H9 (cell line): ENCODE data around the gene SMCO4. TPM values are rescaled to one million over a fixed set of nuclear protein-coding genes. Genes with fewer than 3 reads are reported as not detected.

ENCODE experiments used
- DNase-seq: peaks from one replicate; pipeline ENCODE4 v3.0.0-alpha.2; 2017
- H2AFZ ChIP-seq: one replicate; pipeline ENCODE4 v1.6.1; 2013; ENCODE audit warnings: mild to moderate bottlenecking, low read length, control low read depth, moderate library complexity
- H2AK5ac ChIP-seq: 2 replicates; pipeline ENCODE4 v1.6.1; 2013; ENCODE audit warnings: low read length, control low read depth, mixed read lengths; ENCODE audit not compliant: insufficient read length
- H2BK120ac ChIP-seq: one replicate; pipeline ENCODE4 v1.6.1; 2013; ENCODE audit warnings: low read depth, mild to moderate bottlenecking, low read length, control low read depth, inconsistent platforms; ENCODE audit not compliant: poor library complexity, severe bottlenecking
- H2BK12ac ChIP-seq: 2 replicates; pipeline ENCODE4 v1.6.1; 2013; ENCODE audit warnings: low read length, control low read depth, mixed read lengths, low read depth; ENCODE audit not compliant: insufficient read length
- H2BK15ac ChIP-seq: 2 replicates; pipeline ENCODE4 v1.6.1; 2013; ENCODE audit warnings: low read depth, low read length, control low read depth
- H2BK20ac ChIP-seq: one replicate; pipeline ENCODE4 v1.6.1; 2013; ENCODE audit warnings: low read depth, mild to moderate bottlenecking, low read length, control low read depth, inconsistent platforms; ENCODE audit not compliant: poor library complexity, severe bottlenecking
- H2BK5ac ChIP-seq: 2 replicates; pipeline ENCODE4 v1.6.1; 2013; ENCODE audit warnings: low read length, control low read depth, mixed read lengths; ENCODE audit not compliant: insufficient read length
- H3K14ac ChIP-seq: 2 replicates; pipeline ENCODE4 v1.6.1; 2013; ENCODE audit warnings: low read length, control low read depth; ENCODE audit not compliant: insufficient read depth
- H3K18ac ChIP-seq: 2 replicates; pipeline ENCODE4 v1.6.1; 2013; ENCODE audit warnings: low read depth, mild to moderate bottlenecking, mixed read lengths, low read length, control low read depth; ENCODE audit not compliant: insufficient read length
- H3K23ac ChIP-seq: 2 replicates; pipeline ENCODE4 v1.6.1; 2013; ENCODE audit warnings: low read length, control low read depth, mixed read lengths, low read depth; ENCODE audit not compliant: insufficient read length
- H3K23me2 ChIP-seq: 2 replicates; pipeline ENCODE4 v1.6.1; 2013; ENCODE audit warnings: low read depth, mild to moderate bottlenecking, mixed read lengths, low read length, control low read depth; ENCODE audit not compliant: insufficient read length, poor library complexity, severe bottlenecking
- H3K27ac ChIP-seq: 2 replicates; pipeline ENCODE4 v1.5.1; 2013; ENCODE audit warnings: low read length, control low read depth, mixed read lengths, low read depth; ENCODE audit not compliant: insufficient read length
- H3K27me3 ChIP-seq: 2 replicates; pipeline ENCODE4 v1.6.1; 2013; ENCODE audit warnings: low read length, control low read depth, inconsistent platforms; ENCODE audit not compliant: insufficient read depth
- H3K4ac ChIP-seq: 2 replicates; pipeline ENCODE4 v1.6.1; 2013; ENCODE audit warnings: low read depth, mild to moderate bottlenecking, control low read depth, inconsistent platforms, low read length, moderate library complexity
- H3K4me1 ChIP-seq: 2 replicates; pipeline ENCODE4 v1.6.1; 2013; ENCODE audit warnings: low read length, control low read depth, inconsistent platforms; ENCODE audit not compliant: insufficient read depth
- H3K4me2 ChIP-seq: 2 replicates; pipeline ENCODE4 v1.6.1; 2013; ENCODE audit warnings: low read length, control low read depth, mixed read lengths; ENCODE audit not compliant: insufficient read length, insufficient read depth
- H3K56ac ChIP-seq: 2 replicates; pipeline ENCODE4 v1.6.1; 2013; ENCODE audit warnings: low read depth, mild to moderate bottlenecking, mixed read lengths, low read length, control low read depth; ENCODE audit not compliant: insufficient read length
- H3K79me1 ChIP-seq: 2 replicates; pipeline ENCODE4 v1.6.1; 2013; ENCODE audit warnings: low read depth, mild to moderate bottlenecking, moderate library complexity, low read length, control low read depth, inconsistent platforms; ENCODE audit not compliant: insufficient read depth, poor library complexity, severe bottlenecking
- H3K79me2 ChIP-seq: 2 replicates; pipeline ENCODE4 v1.6.1; 2013; ENCODE audit warnings: low read length, control low read depth, inconsistent platforms; ENCODE audit not compliant: insufficient read depth
- H3K9ac ChIP-seq: 2 replicates; pipeline ENCODE4 v1.6.1; 2013; ENCODE audit warnings: low read length, control low read depth, mixed read lengths; ENCODE audit not compliant: insufficient read length; ENCODE audit errors: extremely low read depth
- H3K9me3 ChIP-seq: one replicate; pipeline ENCODE4 v1.6.1; 2013; ENCODE audit warnings: low read depth, low read length, inconsistent platforms; ENCODE audit not compliant: control insufficient read depth
- H3T11ph ChIP-seq: one replicate; pipeline ENCODE4 v1.6.1; 2013; ENCODE audit warnings: mild to moderate bottlenecking, low read length, control low read depth, inconsistent platforms
- H4K20me1 ChIP-seq: one replicate; pipeline ENCODE4 v1.6.1; 2013; ENCODE audit not compliant: control insufficient read depth, insufficient read length, insufficient read depth
- H4K5ac ChIP-seq: 2 replicates; pipeline ENCODE4 v1.6.1; 2013; ENCODE audit warnings: low read depth, mild to moderate bottlenecking, mixed read lengths, low read length, control low read depth; ENCODE audit not compliant: insufficient read length
- H4K8ac ChIP-seq: replicated peaks from 2 replicates; pipeline ENCODE4 v1.6.1; 2013; ENCODE audit warnings: low read length, control low read depth, mixed read lengths, low read depth; ENCODE audit not compliant: insufficient read length
- H4K91ac ChIP-seq: 2 replicates; pipeline ENCODE4 v1.6.1; 2013; ENCODE audit warnings: low read depth, mild to moderate bottlenecking, moderate library complexity, mixed read lengths, low read length, control low read depth; ENCODE audit not compliant: insufficient read length
- H3K27ac Mint-ChIP-seq, 3 experiments: 2 replicates in 2 of 3; 3 replicates in 1 of 3; pipeline ENCODE4 v1.8.0; 2020 to 2021; ENCODE audit warnings: mixed read lengths in 3 of 3, mild to moderate bottlenecking in 1 of 3, moderate library complexity in 1 of 3
- H3K27me3 Mint-ChIP-seq: 2 replicates; pipeline ENCODE4 v1.8.0; 2021; ENCODE audit warnings: low read depth, mild to moderate bottlenecking, moderate library complexity, mixed read lengths
- H3K36me3 Mint-ChIP-seq, 3 experiments: 2 replicates in 2 of 3; 3 replicates in 1 of 3; pipeline ENCODE4 v1.8.0; 2020 to 2021; ENCODE audit warnings: low read depth in 3 of 3, mixed read lengths in 3 of 3; ENCODE audit not compliant: insufficient read depth in 1 of 3
- H3K4me1 Mint-ChIP-seq, 2 experiments: 2 replicates each; pipeline ENCODE4 v1.8.0; 2020; ENCODE audit warnings: mixed read lengths in 2 of 2
- H3K4me3 Mint-ChIP-seq, 2 experiments: 2 replicates in 1 of 2; 3 replicates in 1 of 2; pipeline ENCODE4 v1.8.0; 2020 to 2021; ENCODE audit warnings: mild to moderate bottlenecking in 2 of 2, mixed read lengths in 2 of 2, moderate library complexity in 1 of 2
- H3K9me3 Mint-ChIP-seq, 2 experiments: 2 replicates in 1 of 2; 3 replicates in 1 of 2; pipeline ENCODE4 v1.8.0; 2020; ENCODE audit warnings: mild to moderate bottlenecking in 2 of 2, mixed read lengths in 2 of 2, moderate library complexity in 1 of 2
- CTCF ChIP-seq: fragments of 200-600 bp; sonication (generic); conservative IDR thresholded peaks from 3 replicates; pipeline ENCODE4 v1.8.0; 2021; ENCODE audit warnings: antibody characterized with exemption, mild to moderate bottlenecking
- WGBS: extraction: QIAGEN DNeasy Blood & Tissue Kit; methylation state at CpG from one replicate; pipeline ENCODE4 v1.1.7; 2013; ENCODE audit warnings: missing lambda C conversion rate, low lambda C conversion rate, mixed read lengths; ENCODE audit not compliant: insufficient read length; ENCODE audit errors: extremely low coverage; 5-methylcytosine and 5-hydroxymethylcytosine counted together
- total RNA-seq: library from RNA; stranded (reverse); gene quantifications from 2 replicates; pipeline ENCODE4 v1.2.1, GENCODE V29; 2021

The SMCO4 gene
- total RNA-seq, 1 experiment from 2014 or later, result 35.6 TPM

- no peak overlapping the region for H4K8ac ChIP-seq
- no peaks in the 10 kb centered on the region for H3K27me3 ChIP-seq
- H3K9me3 ChIP-seq, result no peaks in the 10 kb centered on the region
- H4K20me1 ChIP-seq, result no peaks in the 10 kb centered on the region
- no peak overlapping the region for H4K5ac ChIP-seq
- no peak overlapping the region for H3K4me3 Mint-ChIP-seq
- H3K14ac ChIP-seq, result no peak overlapping the region
- no peaks in the 10 kb centered on the region for H3K79me1 ChIP-seq
- WGBS, result no CpG with 5 or more reads among the region's 4 CpGs
- no peak overlapping the region for H3K9ac ChIP-seq
- H3K79me2 ChIP-seq, result peaks cover 4% of the 10 kb centered on the region; the same call in 1 of the 2 replicates
- no peak overlapping the region; a peak in 1 of 7 replicates for H3K27ac Mint-ChIP-seq
- no peaks in the 10 kb centered on the region; a peak in 1 of 7 replicates for H3K36me3 Mint-ChIP-seq
- no peak overlapping the region for H3K23ac ChIP-seq
- H2BK12ac ChIP-seq, result no peak overlapping the region
- no peak overlapping the region for H3K27ac ChIP-seq
- no peak overlapping the region for H3K56ac ChIP-seq
- no peak overlapping the region for H3K18ac ChIP-seq
- no peak overlapping the region for H2AFZ ChIP-seq
- H3K4ac ChIP-seq, result no peak overlapping the region
- H3K4me2 ChIP-seq, result no peak overlapping the region
- no peaks in the 10 kb centered on the region for H3K23me2 ChIP-seq
- peaks cover 39 to 44% of the 10 kb centered on the region in 2 experiments for H3K4me1 Mint-ChIP-seq
- no peak for DNase-seq
- no peak overlapping the region for H4K91ac ChIP-seq
- no peak overlapping the region for H2BK5ac ChIP-seq
- H2BK20ac ChIP-seq, result no peak overlapping the region
- TF ChIP-seq CTCF, result no peak
- no peak overlapping the region for H2AK5ac ChIP-seq
- H3K9me3 Mint-ChIP-seq, result no peaks in the 10 kb centered on the region
- H3K27me3 Mint-ChIP-seq, result no peaks in the 10 kb centered on the region
- H3T11ph ChIP-seq, result no peak overlapping the region
- no peak overlapping the region for H2BK120ac ChIP-seq
- H2BK15ac ChIP-seq, result no peak overlapping the region
- H3K4me1 ChIP-seq, result peaks cover 3% of the 10 kb centered on the region; the same call in 1 of the 2 replicates
Measured at GRCh38 chr11:93517041-93517440, 26.1 kb downstream of the SMCO4 start.
